HG03457 (cell line): ENCODE data around the gene HTR1E.
"Not testable (repeated sequence)": the region's sequence is repeated elsewhere in the genome, so short reads cannot be mapped to it uniquely, and the experiment has no call there.

ENCODE experiments used
- ATAC-seq: cut with Tn5 transposase; IDR thresholded peaks from one replicate; pipeline ENCODE4 v1.9.1; 2021; ENCODE audit warnings: moderate number of reproducible peaks; ENCODE audit not compliant: unreplicated experiment

The HTR1E gene

DNA sequence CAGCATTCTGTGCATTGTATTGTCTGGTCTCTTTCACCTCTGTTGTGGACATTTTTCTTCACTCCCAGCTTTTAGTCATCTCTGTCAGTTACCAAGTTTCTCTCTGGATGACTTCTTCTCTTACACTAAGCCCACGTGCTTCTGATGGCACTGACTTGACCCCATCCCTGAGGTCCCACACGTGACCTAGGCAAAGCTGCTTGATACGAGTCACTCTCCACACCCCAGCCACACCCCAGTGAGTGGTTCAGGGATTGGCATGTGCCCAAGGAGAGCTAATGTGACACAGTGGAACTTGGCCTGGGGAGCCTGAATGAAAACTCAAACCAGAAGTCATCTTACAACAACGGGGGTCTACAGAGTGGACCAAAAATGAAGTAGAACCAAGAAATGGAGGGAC is 32.2 kb downstream of the HTR1E start:
- no peak for ATAC-seq

- no peak for ATAC-seq
Observed at GRCh38 chr6:86973088-86973487, 35.8 kb downstream of the HTR1E start.

- no peak for ATAC-seq
Observed at GRCh38 chr6:86978251-86978650, 40.9 kb downstream of the HTR1E start.

GRCh38 chr6:87001494-87001893 is 64.2 kb downstream of the HTR1E start:
- no peak for ATAC-seq

GRCh38 chr6:87002391-87002790 is 65.1 kb downstream of the HTR1E start:
- not testable (repeated sequence) for ATAC-seq

DNA sequence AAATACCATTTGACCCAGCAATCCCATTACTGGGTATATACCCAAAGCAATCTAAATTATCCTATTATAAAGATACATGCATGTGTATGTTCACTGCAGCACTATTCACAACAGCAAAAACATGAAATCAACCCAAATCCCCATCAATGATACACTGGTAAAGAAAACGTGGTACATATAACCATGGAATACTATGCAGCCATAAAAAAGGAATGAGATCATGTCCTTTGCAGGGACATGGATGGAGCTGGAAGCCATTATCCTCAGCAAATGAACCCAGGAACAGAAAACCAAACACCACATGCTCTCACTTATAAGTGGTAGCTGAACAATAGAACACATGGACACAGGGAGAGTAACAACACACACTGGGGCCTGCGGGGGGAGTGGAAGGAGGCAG is 69.2 kb downstream of the HTR1E start:
- not testable (repeated sequence) for ATAC-seq

DNA sequence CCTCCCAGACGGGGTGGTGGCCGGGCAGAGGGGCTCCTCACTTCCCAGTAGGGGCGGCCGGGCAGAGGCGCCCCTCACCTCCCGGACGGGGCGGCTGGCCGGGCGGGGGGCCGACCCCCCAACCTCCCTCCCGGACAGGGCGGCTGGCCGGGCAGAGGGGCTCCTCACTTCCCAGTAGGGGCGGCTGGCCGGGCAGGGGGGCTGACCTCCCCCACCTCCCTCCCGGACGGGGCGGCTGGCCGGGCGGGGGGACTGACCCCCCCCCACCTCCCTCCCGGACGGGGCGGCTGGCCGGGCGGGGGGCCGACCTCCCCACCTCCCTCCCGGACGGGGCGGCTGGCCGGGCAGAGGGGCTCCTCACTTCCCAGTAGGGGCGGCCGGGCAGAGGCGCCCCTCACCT is 72.3 kb downstream of the HTR1E start:
- ATAC-seq = not testable (repeated sequence)

DNA sequence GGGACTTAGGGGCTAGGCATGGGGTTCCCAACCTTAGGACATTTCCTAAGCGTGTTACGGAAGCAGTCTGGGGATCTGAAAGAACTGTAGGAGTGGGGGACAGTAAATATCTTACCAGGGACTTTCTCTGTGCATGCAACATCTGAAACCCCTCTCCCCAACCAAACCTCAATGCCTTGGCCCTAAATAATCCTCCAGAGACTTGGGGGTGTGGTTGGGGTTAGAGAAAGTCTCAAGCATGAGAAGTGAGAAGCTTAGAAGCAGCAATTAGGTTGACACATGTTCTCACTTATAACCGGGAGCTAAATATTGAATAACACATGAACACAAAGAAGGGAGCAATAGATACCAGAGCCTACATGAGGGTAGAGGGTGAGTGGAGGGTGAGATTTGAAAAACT is 74.7 kb downstream of the HTR1E start:
- no peak for ATAC-seq

- no peak for ATAC-seq
Observed at GRCh38 chr6:87012743-87013142, 75.4 kb downstream of the HTR1E start.

DNA sequence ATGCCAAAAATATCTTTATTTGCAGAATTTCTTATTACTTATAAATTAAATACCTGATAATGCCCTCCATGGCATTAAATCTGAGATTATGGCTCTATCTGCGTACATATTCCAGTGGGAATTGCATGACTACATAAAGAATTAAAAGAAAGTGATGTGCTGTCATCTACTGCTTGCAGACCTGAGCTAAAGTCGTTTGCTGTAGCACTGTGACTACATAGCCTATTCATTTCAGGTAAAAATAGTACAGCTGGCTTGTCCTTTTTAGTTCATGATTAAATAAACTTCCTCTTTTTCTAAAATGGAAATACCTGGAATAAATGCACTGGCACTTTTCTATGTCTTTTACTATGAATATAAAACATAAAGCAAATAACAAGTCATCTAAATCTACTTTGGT is 79.4 kb downstream of the HTR1E start:
- ATAC-seq = no peak

DNA sequence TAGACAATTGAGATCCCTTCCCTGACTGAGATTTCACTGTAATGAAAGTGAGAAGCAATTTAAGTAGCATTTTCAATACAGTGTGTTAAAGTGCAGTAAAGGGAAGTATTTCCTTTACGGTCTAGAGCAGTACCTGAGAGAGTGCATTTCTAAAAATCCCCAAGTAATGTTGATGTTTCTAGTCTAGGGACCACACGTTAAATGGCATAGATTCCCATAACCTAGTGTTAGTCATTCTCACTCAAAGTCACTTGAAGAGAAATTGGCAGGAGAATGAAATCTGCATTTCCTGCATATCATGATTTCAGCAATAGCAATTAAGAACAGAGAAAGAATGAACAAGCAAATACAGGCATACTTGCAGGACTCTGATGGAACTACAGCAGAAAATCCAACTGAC is 89.7 kb downstream of the HTR1E start:
- ATAC-seq = no peak

DNA sequence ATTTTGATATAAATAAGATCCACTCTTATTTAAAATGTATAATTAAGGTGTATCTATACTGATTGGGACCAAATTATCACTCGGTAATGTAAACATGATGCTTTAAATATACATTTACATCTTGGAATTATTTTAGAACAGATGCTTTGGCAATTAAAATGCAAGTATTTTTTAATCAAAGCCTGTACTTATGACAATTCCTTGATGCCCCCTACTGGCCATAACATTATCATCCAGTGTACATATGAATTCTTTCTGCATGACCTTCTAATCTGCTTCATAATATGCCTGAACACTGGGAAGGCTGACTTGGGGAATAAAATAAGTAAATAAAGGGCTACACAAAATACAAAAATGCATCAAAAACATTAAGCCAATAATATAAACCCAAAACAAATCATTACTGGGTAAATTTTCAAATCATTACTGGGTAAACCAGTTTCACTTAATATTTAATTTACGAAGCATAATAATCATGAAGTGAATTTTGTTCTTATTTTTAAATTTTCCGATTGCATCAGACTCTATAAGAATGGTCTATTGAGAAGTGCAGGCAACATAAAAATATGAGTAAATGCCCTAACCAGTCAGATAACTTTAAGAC is 92.5 kb downstream of the HTR1E start:
- no peak for ATAC-seq

- ATAC-seq = no peak
Observed at GRCh38 chr6:87040729-87041128, 103.4 kb downstream of the HTR1E start.

GRCh38 chr6:87045521-87046075 is 108.3 kb downstream of the HTR1E start:
- ATAC-seq = no peak

DNA sequence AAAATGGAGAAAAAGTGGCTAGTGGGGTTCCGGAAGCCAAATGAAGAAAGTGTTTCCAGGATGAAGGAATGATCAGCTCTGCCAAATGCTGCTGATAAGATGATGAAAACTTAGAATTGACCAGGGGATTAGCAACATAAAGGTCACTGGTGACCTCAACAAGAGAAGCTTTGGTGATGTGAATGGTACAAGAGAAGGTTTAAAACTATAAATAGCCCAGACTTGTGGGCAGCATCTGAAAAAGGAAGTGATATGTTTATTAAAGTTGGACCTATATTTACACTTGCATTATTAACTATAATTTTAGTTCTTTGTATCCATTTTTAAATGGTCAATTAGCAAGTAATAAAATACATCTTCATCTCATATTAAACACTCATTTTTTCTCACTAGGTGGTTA is 112.5 kb downstream of the HTR1E start:
- ATAC-seq = no peak

DNA sequence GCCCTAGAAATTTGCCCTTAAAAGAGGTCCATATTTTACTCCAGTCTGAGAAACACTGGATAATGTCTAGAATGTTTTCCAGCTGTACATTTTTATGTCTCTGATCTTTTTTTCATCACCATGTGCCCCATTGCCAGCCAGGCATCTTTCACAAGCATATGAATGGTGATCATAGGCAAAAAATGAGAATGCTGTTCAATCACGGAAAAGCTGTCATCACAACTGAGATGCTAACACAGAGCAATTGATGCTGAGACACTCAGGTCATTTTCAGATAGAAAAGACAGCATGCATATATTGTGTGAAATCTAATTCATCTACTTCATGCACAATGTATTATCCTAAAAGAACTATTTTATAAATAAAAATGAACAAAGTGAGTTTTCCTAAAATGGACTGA is 116.0 kb downstream of the HTR1E start:
- no peak for ATAC-seq

DNA sequence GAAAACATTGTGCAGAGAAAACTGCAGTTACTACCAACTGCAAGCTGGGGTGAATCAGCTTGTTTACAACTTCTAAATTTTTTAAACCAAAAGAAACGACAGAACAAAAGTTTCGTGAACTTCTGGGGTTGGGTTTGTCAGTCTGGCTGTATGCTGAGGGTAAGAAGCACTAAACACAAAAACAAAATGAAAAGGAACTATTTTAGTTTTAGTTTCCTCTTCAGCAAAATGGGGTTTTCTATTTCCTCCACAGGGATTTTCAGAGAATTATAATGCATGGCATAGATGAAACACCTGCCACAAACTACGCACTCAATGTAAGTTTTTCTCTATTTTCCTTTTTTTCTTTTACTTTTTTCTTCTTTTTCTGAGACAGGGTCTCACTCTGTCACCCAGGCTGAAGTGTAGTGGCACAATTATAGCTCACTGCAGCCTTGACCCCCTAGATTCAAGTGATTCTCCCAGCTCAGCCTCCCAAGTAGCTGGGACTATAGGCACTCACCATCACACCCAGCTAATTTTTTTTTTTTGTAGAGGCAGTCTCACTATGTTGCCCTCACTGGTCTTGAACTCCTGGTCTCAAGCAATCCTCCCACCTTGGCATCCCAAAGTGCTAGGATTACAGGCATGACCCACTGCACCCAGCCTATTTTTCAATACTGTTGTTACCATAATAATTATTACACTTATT is 117.0 kb downstream of the HTR1E start:
- no peak for ATAC-seq

DNA sequence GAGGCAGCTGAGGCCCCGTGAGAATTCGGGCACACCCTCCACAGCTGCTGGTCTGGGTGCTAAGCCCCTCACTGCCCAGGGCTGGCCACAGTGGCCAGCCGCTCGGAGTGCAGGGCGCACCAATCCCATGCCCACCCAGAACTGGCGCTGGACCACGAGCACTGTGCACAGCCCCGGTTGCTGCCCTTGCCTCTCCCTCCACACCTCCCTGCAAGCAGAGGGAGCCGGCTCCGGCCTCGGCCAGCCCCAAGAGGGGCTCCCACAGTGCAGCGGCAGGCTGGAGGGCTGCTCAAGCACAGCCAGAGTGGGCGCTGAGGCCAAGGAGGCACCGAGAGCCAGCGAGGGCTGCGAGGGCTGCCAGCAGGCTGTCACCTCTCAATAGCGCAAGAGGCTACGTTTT is 122.6 kb downstream of the HTR1E start:
- ATAC-seq = no peak

DNA sequence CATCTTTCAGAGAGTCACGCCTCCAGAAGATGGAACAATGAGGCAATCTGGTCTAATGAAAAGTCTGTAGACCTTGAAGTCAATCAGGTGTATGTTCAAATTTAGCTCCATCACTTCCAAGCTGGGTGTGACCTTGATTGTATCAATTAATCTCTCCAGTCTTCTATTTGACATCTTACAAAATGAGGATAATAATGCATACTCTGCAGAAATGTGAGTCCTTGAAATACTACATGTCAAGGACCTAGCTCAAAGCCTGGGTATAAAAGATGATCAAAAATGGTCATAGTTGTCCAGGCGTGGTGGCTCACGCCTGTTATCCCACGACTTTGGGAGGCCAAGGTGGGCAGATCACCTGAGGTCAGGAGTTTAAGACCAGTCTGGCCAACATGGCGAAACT is 127.8 kb downstream of the HTR1E start:
- no peak for ATAC-seq
